OCI-M2 (cell line): ENCODE data around the gene FAM204A.

Experiments used
- DNase-seq: peaks from one replicate; lab custom pipeline; 2025; ENCODE audit not compliant: unreplicated experiment; lab: John Stamatoyannopoulos, UW

The FAM204A gene

DNA sequence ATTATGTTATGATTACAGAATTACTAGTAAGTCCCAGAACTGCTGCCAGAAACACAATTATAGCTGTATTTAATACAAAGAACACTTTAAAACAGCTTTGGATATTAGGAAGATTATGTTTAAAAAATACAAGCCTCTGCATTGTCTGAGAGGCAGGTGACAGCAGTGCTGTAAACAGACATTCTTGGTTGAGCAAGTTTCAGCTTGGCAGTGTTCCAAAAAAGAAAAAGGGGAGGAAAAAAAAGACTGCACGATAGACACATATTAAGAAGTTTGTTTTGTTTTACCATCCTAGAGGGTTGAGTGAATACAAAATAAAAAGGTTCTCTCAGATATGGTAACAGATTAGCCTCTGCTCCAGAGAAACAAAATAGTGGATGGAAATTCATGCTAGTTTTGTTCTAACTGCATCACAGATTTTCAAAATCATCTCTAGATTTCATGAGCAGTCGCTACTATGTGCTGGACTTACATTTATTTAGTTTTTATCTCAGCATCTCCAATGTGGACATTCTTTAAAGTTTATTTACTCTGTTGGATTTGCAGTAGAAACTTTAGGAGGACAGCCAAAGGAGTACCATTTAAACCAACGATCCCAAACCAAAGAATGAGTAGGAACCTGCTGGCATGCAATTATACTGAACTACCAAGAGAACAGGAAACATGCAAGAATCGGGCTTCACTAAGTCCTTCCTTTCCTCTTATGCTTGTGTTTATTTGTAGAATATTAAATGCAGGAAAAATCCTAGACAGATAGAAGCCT lies 9.0 kb downstream of the FAM204A start:
- DNase-seq, result no peak

- no peak for DNase-seq
Measured at GRCh38 chr10:118332236-118332635, 9.9 kb downstream of the FAM204A start.

DNA sequence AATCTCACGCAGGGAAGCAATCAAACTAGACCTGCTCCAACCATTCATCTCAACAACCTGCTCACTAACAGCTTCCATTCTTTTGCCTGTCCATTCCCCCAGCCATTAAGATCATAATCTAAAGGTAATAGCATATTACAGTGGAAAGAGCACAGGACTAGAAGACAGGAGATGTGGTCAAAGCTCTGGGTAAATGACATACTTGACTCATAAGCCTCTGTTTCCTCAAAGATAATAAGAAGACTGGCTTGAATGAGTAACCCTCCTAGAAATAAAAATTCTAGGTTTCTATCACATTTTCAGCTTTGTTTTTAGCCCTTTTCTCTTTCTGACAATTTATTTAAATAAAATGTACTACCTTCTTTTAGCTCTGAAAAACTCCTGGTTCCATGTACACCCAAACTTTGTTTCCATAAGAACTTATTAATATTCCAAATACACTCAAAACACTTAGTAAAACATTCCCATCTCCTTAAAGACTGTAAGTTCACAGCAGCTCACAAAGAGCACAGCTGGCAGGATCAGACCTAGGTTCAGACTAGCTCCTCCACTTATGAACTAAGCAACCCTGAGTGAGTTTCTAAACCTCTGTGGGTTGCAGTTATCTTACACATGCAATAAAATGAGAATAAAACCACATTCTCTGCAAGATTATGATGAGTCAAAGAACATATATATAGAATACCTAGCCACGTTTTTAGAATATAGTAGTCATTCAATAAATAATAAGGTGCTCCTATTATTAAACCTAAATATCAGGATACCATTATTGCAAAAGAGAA lies 11.6 kb downstream of the FAM204A start:
- DNase-seq, result no peak

- DNase-seq, result no peak
Measured at GRCh38 chr10:118324140-118324539, 18.0 kb downstream of the FAM204A start.

- DNase-seq, result no peak
Measured at GRCh38 chr10:118321724-118322575, 20.2 kb downstream of the FAM204A start.

DNA sequence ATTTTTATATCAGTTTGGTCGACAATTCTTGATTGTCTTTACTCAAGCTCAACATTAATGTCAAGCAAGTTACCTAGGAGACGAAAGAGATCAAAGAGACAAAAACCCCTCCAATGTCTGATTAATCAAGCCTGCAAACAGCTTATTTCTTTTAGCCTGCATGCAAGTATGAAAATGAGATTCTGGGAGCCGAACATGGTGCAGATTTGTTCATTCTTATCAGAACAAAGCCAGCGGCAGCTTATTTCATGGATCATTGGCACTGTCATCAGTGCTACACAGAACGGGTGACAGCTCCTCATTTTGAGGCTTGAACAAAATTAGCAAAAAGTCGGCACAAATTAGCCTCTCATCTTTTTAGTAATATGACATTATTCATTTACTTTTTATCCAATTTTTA lies 26.5 kb downstream of the FAM204A start:
- DNase-seq, result no peak

- no peak for DNase-seq
Measured at GRCh38 chr10:118314882-118315281, 27.2 kb downstream of the FAM204A start.

DNA sequence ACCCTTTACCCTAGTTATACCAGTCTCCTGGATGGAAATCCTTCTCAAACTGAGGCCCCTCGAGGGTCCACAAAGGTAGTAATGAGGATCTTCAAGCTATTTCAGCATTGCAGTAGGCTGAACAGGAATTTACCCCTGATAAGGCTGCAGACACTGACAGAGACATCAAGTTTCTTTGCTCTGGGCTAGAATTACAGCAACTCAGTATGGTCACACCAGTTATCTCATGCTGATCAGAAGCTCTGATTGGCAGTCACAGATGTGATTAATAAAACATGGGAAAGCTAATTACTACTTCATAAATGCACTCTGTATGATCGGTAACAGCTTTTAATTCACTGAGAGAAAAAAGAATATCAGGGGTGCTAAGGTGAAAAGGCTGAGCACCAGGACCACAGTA lies 30.6 kb downstream of the FAM204A start:
- no peak for DNase-seq

DNA sequence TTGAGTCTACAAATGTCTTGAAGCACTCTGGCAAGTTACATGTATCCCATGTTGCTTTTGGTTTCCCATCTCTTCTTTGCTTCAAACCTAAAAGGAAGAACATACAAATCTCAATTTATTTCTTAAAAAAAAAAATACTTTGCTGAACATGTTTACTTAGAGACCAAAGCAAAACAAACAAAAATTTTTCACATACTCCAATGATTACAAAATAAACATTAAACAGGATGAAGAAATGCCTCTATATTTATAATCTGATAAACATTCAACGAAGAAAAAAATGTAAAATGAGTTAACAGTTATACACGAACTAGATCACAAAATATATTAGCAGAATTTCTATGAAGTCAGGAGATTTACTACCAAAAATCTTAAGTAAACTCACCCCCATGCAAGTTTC lies 31.3 kb downstream of the FAM204A start:
- no peak for DNase-seq

DNA sequence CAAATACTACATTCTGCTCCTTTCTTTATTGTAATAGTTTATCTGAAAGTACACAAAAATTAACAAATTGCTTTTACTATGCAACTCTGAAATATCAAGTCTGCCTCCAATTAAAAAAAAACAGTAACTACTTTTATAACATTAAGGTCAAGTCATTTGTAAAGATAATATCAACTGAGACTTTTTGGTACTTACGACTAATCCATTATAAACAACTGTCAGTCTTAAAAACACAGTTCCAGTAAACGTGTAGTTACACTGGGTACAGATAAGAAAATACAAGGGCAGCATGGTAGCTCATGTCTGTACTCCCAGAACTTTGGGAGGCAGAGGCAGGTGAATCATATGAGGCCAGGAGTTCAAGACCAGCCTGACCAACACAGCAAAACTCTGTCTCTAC lies 32.2 kb downstream of the FAM204A start:
- DNase-seq, result no peak

GRCh38 chr10:118308664-118309063 lies 33.5 kb downstream of the FAM204A start:
- no peak for DNase-seq

GRCh38 chr10:118307859-118308258 lies 34.3 kb downstream of the FAM204A start:
- DNase-seq, result no peak

GRCh38 chr10:118307220-118307619 lies 34.9 kb downstream of the FAM204A start:
- DNase-seq, result no peak

GRCh38 chr10:118305730-118306129 lies 36.4 kb downstream of the FAM204A start:
- no peak for DNase-seq

DNA sequence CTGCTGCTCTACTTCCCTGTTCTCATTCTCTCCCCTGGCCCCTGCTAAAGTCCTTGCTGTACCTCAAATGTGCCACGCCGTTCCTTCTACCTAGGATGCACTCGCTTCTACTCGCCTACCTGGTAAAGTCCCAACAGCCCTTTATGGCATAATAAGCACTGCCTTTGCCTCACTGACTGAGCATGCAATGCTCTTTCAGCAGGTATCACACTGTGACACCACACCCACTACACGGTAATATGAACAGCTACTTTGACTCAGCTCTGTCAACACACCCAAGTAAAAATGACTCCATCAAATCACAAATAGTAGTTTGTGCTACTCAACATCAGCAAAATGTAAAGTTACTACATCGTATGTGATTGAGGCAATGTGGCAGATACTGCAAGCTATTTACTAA lies 37.6 kb downstream of the FAM204A start:
- DNase-seq, result no peak

- DNase-seq, result no peak
Measured at GRCh38 chr10:118301211-118301610, 40.9 kb downstream of the FAM204A start.

DNA sequence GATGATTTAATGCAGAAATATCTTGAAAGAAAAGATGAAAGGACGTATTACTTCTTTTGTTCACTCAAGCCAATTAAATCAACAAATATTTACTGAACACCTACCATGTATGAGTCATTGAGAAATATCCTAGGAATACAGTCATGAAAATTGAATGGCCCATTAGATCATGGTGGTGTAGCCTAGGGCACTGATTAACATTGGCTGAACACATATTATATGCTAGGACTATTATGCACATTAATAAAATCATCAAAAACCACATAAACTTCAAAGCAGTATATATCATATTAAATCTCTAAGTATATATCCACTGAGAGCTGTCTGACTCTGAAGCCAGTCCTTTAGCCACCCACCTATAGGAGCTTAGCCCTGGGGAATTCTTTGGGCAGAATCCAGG lies 41.8 kb downstream of the FAM204A start:
- DNase-seq, result no peak

- no peak for DNase-seq
Measured at GRCh38 chr10:118298787-118299186, 43.3 kb downstream of the FAM204A start.

DNA sequence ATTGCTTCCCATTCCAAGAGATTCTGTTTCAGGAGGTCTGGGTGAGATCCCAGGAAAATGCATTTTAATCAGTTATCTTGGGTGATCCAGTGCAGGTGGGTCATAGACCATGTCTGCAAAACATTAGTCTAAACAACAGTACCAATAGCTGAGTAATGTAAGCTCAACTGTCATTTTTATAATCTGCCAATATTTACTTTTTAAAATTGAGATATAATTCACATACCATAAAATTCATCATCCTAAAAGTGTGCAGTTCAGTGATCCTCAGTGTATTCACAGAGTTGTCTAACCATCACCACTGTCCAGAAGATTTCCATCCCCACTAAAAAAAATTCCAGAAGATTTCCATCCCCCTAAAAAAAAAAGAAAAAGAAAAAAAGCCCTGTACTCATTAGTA lies 51.0 kb downstream of the FAM204A start:
- DNase-seq, result no peak

DNA sequence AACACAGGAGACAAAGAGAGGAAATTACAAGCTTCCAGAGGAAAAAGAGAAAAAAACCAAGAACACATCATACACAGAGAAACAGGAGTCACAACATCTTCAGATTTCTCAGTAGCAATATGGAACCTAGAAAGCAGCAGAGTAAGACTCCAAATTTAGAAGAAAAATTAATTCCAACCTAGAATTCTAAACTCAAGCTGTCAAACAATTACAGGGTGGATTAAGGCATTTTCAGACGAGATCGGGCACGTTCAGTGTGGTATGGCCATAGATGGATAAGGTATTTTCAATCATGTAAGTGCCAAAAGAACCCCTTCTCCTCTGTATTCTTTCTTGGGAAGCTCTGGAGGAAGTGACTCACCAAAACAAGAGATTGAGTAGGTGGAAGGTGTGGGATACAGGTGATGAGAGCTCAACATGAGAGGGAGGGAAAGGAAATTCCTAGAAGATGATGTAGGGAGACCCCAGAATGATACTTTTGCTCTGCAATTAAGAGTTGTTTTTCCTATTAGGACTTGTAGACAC lies 51.6 kb downstream of the FAM204A start:
- DNase-seq, result no peak

- no peak for DNase-seq
Measured at GRCh38 chr10:118287076-118287806, 54.9 kb downstream of the FAM204A start.
